Amygdala (tissue), 56 donors: Measurements from ENCODE around the gene ADAMTS6.
"Not testable (repeated sequence)": the region's sequence is repeated elsewhere in the genome, so short reads cannot be mapped to it uniquely, and the experiment has no call there.

Experiments
- DNase-seq, 56 donors: peaks; one replicate each; lab custom pipeline; 2025; lab: John Stamatoyannopoulos, UW

Gene ADAMTS6

DNA sequence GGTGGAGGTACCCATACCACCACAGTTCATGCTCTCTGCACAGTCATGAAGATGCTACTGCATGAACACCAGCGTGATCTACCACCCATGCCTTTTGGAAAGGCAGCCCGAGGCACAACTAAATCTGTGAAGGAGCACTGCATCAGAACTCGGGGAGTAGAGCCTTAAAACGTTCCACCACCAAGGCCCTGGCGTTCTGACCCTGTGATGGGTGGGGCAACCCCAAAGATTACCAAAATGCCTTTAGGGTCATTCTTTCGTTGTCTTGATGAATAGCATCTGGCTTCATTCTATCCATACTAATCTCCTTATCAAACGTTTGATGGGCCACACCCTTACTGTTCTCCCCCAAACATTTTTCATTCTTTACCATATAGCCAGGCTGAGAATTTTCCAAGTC is 97.9 kb downstream of the ADAMTS6 start:
- DNase-seq, result no peak

- DNase-seq, result no peak
Observed at GRCh38 chr5:65382582-65382981, 99.1 kb downstream of the ADAMTS6 start.

GRCh38 chr5:65370505-65370904 is 111.2 kb downstream of the ADAMTS6 start:
- DNase-seq, result not testable (repeated sequence)

DNA sequence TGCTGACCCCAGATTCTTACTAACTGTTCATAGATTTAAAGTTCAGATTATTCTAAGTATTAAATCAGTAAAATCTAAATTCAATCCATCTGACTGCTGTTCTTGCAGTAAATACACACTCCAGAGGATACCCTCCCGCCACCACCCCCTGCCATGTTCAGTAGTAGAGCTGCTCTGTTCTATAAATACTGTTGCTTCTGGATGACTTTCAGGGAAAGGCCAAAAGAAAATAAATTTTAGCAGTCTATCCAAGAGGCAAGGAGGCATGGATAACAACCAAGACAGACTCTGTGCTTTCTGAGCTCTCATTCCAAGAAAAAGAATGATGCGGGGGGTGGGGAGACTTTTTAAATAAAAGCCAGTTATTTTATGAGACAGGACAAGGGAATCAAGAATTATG is 115.1 kb downstream of the ADAMTS6 start:
- DNase-seq, result no peak

- no peak for DNase-seq
Observed at GRCh38 chr5:65364907-65365306, 116.8 kb downstream of the ADAMTS6 start.

DNA sequence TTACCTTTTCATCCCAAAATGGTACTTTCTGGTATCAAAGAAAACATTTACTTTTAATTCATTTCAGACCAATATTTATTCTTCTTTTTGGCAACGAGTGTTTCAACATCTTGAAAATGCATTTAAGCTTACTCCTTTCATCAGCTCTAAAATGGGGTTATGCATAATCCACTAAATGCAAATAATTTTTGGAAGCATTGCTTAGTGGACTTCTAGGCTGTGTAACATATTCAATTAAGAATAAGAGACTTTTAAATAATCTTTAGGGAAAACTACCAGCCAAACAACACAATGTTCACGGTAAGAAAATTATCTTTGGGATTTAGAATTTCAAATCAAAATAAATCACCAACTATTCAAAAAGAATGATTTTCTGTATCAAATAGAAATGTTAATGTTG is 118.2 kb downstream of the ADAMTS6 start:
- DNase-seq, result no peak

- no peak for DNase-seq
Observed at GRCh38 chr5:65359981-65360380, 121.7 kb downstream of the ADAMTS6 start.

DNA sequence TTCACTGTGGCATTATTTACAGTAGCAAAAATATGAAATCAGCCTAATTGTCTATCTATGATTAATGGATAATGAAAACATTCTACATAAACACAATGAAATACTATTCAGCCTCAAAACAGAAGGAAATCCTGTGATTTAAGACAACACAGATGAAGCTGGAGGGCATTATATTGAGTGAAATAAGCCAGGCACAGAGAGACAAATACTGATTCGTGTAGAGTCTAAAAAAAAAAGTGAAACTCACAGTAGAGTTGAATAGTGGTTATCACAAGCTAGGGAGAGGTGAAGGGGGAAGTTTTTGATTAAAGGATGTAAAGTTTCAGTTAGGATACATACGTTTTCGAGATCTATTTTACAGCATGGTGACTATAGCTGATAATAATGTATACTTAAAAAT is 122.2 kb downstream of the ADAMTS6 start:
- no peak for DNase-seq

DNA sequence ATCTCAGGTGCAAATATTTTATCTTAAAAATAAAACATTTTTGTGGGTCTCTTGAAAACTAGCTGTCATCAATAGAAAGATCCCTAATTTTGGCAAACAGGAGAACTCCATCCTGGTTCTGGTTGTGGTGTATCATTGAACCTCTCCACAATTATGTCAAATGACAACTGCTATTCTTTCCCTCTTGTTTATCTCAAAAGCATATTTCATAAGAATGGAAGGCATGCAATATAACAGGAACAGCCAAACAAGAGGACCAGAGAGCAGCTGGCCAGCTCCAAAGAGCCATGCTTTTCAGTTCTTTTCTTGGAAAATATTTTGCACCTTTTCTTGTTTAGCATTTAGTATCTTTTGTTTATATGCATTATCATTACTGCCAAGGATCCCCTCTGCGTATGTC is 125.4 kb downstream of the ADAMTS6 start:
- no peak for DNase-seq

DNA sequence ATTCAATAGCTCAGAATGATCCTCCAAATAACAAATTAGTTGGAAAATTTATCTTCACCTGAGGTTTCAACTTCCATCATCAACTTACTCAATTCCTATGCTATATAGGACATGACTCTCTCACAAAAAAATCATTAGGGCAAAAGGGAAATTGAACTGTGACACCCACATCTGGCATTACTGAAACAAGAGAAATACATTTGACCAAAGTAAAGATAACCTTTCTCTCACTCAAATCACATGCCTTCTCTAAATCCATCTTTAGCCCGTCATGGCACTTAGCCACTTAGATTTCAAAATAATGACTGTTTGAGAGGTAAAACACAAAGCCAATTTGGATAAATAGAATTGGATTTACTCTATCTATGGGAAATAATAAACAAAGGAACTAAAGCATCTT is 126.4 kb downstream of the ADAMTS6 start:
- DNase-seq, result no peak

DNA sequence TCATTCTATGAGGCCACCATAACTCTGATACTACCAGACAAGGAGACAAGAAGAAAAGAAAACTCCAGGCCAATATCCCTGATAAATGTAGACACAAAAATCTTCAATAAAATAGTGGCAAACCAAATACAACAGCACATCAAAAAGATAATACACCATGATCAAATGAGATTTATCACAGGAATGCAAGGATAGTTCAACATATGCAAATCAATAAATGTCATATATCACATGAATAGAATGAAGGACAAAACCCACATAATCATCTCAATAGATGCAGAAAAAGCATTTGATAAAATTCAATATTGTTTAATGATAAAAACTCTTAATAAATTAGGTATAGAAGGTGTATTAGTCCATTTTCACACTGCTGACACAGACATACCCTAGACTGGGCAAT is 139.9 kb downstream of the ADAMTS6 start:
- no peak for DNase-seq

- DNase-seq, result no peak
Observed at GRCh38 chr5:65338606-65339151, 143.0 kb downstream of the ADAMTS6 start.

DNA sequence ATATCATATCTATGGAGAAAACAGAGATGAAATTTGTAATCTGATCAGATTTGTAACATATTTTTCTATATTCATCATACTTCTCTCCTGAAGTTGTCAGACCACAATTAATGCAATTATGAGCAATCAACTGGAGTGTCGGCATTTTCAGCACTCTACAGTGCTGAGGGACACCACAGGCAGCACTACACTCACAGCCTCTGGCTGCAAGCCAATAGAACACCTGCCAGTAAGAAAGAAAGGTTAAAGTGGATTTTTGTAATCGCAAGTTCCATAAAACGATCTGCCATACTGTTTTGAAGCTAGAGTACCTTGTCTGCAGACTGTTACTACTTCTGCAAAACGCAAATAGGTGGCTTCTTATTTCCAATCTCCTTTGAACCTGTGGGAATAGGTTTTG is 147.6 kb downstream of the ADAMTS6 start:
- DNase-seq, result no peak

GRCh38 chr5:65332591-65332990 is 149.1 kb downstream of the ADAMTS6 start:
- DNase-seq, result no peak

GRCh38 chr5:65329266-65329665 is 152.5 kb downstream of the ADAMTS6 start:
- DNase-seq, result no peak

GRCh38 chr5:65327582-65327981 is 154.1 kb downstream of the ADAMTS6 start:
- DNase-seq, result no peak

DNA sequence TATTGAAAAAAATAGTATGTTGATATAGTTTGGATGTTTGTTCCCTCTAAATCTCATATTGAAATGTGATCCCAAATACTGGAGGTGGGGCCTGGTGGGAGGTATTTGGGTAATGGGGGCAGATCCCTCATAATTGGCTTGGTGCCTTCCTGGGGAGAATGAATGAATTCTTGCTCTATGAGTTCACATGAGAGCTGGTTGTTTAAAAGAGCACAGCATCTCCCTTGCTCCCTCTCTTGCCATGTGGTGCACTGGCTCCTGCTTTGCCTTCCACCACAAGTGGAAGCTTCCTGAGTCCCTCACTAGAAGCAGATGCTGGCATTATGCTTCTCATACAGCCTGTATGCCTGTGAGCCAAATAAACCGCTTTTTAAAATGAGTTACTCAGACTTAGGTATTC is 154.8 kb downstream of the ADAMTS6 start:
- DNase-seq, result no peak

DNA sequence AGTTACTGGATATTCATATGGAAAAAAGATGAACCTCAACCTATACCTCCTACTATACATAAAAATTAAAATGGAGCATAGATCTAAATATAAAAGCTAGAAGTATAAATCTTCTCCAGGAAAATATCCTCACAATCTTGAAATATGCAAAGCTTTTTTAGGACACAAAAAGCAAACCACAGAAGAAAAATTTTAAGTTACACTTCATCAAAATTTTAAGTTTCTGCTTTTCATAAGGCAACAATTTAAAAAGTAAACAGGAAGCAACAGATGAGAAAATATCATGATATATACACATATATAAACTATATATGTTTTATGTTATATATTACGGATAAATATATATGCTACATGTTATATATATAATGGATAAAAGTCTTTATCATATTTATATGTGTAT is 157.5 kb downstream of the ADAMTS6 start:
- DNase-seq, result no peak

GRCh38 chr5:65320704-65321103 is 161.0 kb downstream of the ADAMTS6 start:
- not testable (repeated sequence) for DNase-seq

DNA sequence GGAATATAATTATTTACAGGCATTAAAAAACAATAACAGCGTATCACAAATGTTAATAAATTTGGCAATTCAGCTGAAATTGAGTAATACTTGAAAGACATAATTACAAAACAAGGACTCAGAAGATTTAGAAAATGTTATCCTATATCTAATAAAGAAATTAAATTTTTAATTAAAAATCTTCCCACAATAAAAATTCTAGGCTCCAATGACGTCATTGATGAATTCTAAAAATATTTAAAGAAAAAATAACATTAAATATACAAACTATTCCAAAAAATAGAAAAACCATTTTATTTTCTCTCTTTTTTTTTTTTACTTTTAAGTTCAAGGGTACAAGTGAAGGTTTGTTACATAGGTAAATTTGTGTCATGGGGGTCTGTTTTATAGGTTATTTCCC is 161.5 kb downstream of the ADAMTS6 start:
- no peak for DNase-seq

GRCh38 chr5:65307931-65308330 is 173.8 kb downstream of the ADAMTS6 start:
- no peak for DNase-seq

DNA sequence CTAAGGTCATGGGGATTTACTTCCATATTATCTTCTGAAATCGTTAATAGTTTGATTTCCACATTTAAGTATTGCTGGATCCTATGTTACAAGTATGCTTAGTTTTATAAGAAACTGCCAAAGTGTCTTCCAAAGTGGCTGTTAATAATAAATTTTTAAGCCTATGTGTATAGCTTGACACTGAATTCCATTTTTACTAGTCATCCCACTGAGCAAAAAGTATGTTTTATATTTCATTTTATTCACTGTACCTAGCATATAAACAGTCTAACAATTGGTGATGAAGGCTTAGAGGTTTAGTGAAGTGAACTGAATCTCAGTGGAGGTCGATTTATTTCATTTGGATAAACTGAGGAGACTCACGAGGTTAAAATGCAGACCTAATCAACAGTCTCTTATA is 174.6 kb downstream of the ADAMTS6 start:
- no peak for DNase-seq

- no peak for DNase-seq
Observed at GRCh38 chr5:65305913-65306312, 175.8 kb downstream of the ADAMTS6 start.
